Measurements from ENCODE around the gene TRIM63. TPM values are rescaled to one million over a fixed set of nuclear protein-coding genes. Genes with fewer than 3 reads are reported as not detected.

TRIM63 gene
- total RNA-seq (2016; rRNA removed; fragmentation: Illumina TruSeq; extraction: Trizol) (not detected in 2 replicates), polyA plus RNA-seq (2011; rRNA removed) (not detected in 2 replicates), polyA minus RNA-seq (2011; rRNA and poly(A)+ RNA removed; ENCODE audit: low replicate concordance) (not detected in 2 replicates), Bru-seq, nascent RNA (not detected), BruChase-seq, experiment 1, labeled RNA remaining after a 6-hour chase (not detected), BruChase-seq, experiment 2, labeled RNA remaining after a 2-hour chase (not detected)
- not detected in 2 replicates for total RNA-seq (2016; cell fraction: cytosol; rRNA removed; fragmentation: Illumina TruSeq; extraction: Trizol; ENCODE audit: low read depth)
- not detected in 2 replicates for total RNA-seq (2016; cell fraction: insoluble cytoplasmic fraction; rRNA removed; fragmentation: Illumina TruSeq; extraction: Trizol)
- not detected in 2 replicates for total RNA-seq (2016; cell fraction: membrane; rRNA removed; fragmentation: Illumina TruSeq; extraction: Trizol)
- not detected in 2 replicates for total RNA-seq (2016; cell fraction: nucleus; rRNA removed; fragmentation: Illumina TruSeq; extraction: Trizol)
- polyA plus RNA-seq (2011; cell fraction: cytosol; rRNA removed) = not detected in 2 replicates
- not detected in 2 replicates for polyA plus RNA-seq (2011; cell fraction: nucleus; rRNA removed)
- polyA plus RNA-seq (2012) = not detected in 2 replicates
- polyA plus RNA-seq (2016; cell fraction: cytosol; fragmentation: Illumina TruSeq; extraction: Trizol; ENCODE audit: low read depth) = not detected in 2 replicates
- polyA plus RNA-seq (2016; cell fraction: insoluble cytoplasmic fraction; fragmentation: Illumina TruSeq; extraction: Trizol; ENCODE audit: low read depth) = not detected in 2 replicates
- polyA plus RNA-seq (2016; cell fraction: membrane; fragmentation: Illumina TruSeq; extraction: Trizol; ENCODE audit: low read depth) = not detected in 2 replicates
- polyA plus RNA-seq (2016; cell fraction: nucleus; fragmentation: Illumina TruSeq; extraction: Trizol; ENCODE audit: insufficient read depth, low read depth) = not detected in 2 replicates
- not detected in 2 replicates for polyA minus RNA-seq (2011; cell fraction: cytosol; rRNA and poly(A)+ RNA removed)
- polyA minus RNA-seq (2011; cell fraction: nucleus; rRNA and poly(A)+ RNA removed) = not detected in 2 replicates
- long read RNA-seq, experiment 1 = 0 reads
- long read RNA-seq, experiment 2 = 0 reads

DNA sequence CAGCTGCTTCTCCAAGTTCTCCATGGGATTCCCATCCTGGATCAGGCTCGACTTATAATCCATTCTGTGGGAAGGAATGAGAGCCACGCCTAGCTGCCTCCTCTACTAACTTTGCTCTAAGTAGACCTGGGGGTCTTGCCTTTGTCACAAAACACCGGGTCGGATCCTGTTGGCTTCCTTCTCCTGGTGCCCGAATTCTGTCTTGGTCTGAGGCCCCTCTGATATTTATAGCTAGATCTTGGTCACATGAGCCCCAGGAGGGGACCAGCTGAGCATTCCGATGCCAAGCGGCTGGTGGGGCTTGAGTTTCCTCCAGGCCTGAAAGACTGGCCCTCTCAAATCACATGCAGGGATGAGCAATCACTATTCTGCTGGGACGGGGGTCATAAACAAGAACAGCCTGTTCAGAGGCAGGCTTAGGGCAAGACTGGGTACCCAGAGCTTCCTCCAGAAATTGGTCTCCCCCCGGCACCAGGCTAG, at the start of gene TRIM63:
TSS of gene TRIM63 (minus strand) at position 199 of the 480 bp plus-strand sequence. CDS start at position 63, 136 bp downstream.
- no peak within 1 kb of the TSS for H2AFZ ChIP-seq (ENCODE audit: low read length)

DNA sequence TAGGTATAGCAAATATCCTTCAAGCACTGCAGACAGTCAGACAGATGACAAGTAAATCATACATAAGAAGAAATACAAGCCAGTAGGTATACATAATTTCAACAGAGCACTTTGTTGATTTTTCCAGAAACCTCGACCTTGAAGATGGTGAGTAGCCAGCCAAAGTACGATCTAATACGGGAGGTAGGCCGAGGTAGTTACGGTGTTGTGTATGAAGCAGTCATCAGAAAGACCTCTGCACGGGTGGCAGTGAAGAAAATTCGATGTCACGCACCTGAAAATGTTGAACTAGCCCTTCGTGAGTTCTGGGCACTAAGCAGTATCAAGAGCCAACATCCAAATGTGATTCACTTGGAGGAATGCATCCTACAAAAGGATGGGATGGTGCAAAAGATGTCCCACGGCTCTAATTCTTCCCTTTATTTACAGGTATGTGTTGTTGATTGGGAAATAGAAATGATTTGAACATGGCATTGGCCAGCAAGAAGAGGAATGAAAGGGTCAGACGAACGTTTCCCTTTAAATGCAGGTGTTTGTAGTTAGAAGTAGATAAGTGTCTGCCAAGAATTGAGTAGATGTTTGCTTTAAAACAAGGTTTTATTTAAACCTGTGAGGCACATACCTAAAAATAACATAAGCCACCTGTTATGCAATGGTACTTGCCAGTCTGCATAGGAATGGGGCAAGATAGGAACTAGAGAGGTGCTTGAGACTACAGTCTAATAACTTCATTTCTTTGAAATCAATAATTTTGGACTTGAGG, 46.9 kb upstream of the TRIM63 start:
- in situ Hi-C loops (cut with HindIII; ENCODE audit: extremely low pct_ligation_motif_present, low pct_unique_long_range_greater_than_20kb) = no loop called here
- WGBS (ENCODE audit: low lambda C conversion rate) = 91% methylated on average over 12 of the region's 12 CpGs

More for the DNA sequence above, at the start of gene TRIM63:
- DNase-seq (ENCODE audit: low spot score) (no peak), FAIRE-seq (no peak), ATAC-seq (no peak)
- peaks cover 7% of the 10 kb centered on the region; the same call in 1 of the 2 replicates for H3K4me1 ChIP-seq (ENCODE audit: insufficient read depth, low read length)
- no peaks in the 10 kb centered on the region for H3K9me3 ChIP-seq (ENCODE audit: low read length)
- H3K4me2 ChIP-seq (ENCODE audit: low read depth, low read length) = no peak within 1 kb of the TSS
- no peak within 1 kb of the TSS for H3K27ac ChIP-seq (ENCODE audit: extremely low read length, insufficient read depth, low read length)
- H3K36me3 ChIP-seq (replicated peaks in 1 of 2; ENCODE audit: control insufficient read depth in 1 of 2, insufficient read depth in 2 of 2, low read length in 2 of 2) = no peaks in the 10 kb centered on the region
- 12% methylated on average over 6 of the region's 9 CpGs for WGBS (ENCODE audit: low lambda C conversion rate)
- POLR2A ChIA-PET = no interaction called here
- intact Hi-C loops (cut with micrococcal nuclease; ENCODE audit: unreplicated experiment) = no loop called here
- in situ Hi-C loops (cut with HindIII; ENCODE audit: extremely low pct_ligation_motif_present, low pct_unique_long_range_greater_than_20kb) = no loop called here
- H3K4me3 ChIP-seq (replicated peaks in 1 of 3; ENCODE audit: insufficient read depth in 1 of 3, low read depth in 2 of 3, low read length in 3 of 3) = no peak within 1 kb of the TSS
- CTCF ChIA-PET (ENCODE audit: low intra/inter-chr PET ratio, low total read pairs) = no interaction called here
- H3K79me2 ChIP-seq (ENCODE audit: insufficient read depth, low read length) = no peaks in the 10 kb centered on the region
- H3K9ac ChIP-seq (ENCODE audit: insufficient read depth, low read depth, low read length) = no peak within 1 kb of the TSS
- H4K20me1 ChIP-seq (ENCODE audit: insufficient read depth, low read length) = no peaks in the 10 kb centered on the region
- no peak for TF ChIP-seq ZFP36 (IDR thresholded peaks at IDR 0.05; ENCODE audit: borderline replicate concordance, low read depth, low read length, partially characterized antibody)
- peaks cover 5 to 56% of the 10 kb centered on the region in 2 experiments; a peak in 4 of 5 replicates for H3K27me3 ChIP-seq (ENCODE audit: control insufficient read depth in 1 of 2, insufficient read depth in 2 of 2, low read length in 2 of 2)
- BruUV-seq (replicated peaks) = no TSS peak

More for the DNA sequence above, 46.9 kb upstream of the TRIM63 start:
- no peak overlapping the region for H2AFZ ChIP-seq (ENCODE audit: low read length)
- no peak overlapping the region for H3K9ac ChIP-seq (ENCODE audit: insufficient read depth, low read depth, low read length)
- ChIA-PET POLR2A (no interaction called here), CTCF (ENCODE audit: low intra/inter-chr PET ratio, low total read pairs) (no interaction called here)
- no peak overlapping the region for H3K27ac ChIP-seq (ENCODE audit: extremely low read length, insufficient read depth, low read length)
- DNase-seq (ENCODE audit: low spot score) (no peak), ATAC-seq (no peak), FAIRE-seq (no peak)
- no peaks in the 10 kb centered on the region for H3K9me3 ChIP-seq (ENCODE audit: low read length)
- H3K79me2 ChIP-seq (ENCODE audit: insufficient read depth, low read length) = peaks cover 7% of the 10 kb centered on the region
- no peak overlapping the region for H3K4me3 ChIP-seq (replicated peaks in 1 of 3; ENCODE audit: insufficient read depth in 1 of 3, low read depth in 2 of 3, low read length in 3 of 3)
- H3K36me3 ChIP-seq (replicated peaks in 1 of 2; ENCODE audit: control insufficient read depth in 1 of 2, insufficient read depth in 2 of 2, low read length in 2 of 2) = peaks cover 4 to 22% of the 10 kb centered on the region in 2 experiments; a peak in 3 of 5 replicates
- peaks cover 32% of the 10 kb centered on the region for H3K4me1 ChIP-seq (ENCODE audit: insufficient read depth, low read length)
- H3K27me3 ChIP-seq (ENCODE audit: control insufficient read depth in 1 of 2, insufficient read depth in 2 of 2, low read length in 2 of 2) = no peaks in the 10 kb centered on the region; a peak in 1 of 5 replicates
- TF ChIP-seq EZH2 (conservative IDR thresholded peaks at IDR 0.05; ENCODE audit: low read depth, low read length) (no peak), ZFP82 (CRISPR knock-in tag; IDR thresholded peaks at IDR 0.05; ENCODE audit: borderline replicate concordance) (no peak), YY1 (IDR thresholded peaks at IDR 0.05; ENCODE audit: insufficient read depth, insufficient replicate concordance, low read depth, low read length) (no peak), PHF5A (CRISPR knock-in tag; IDR thresholded peaks at IDR 0.05; ENCODE audit: low read depth, unreplicated experiment) (no peak), CBX2 (IDR thresholded peaks at IDR 0.05; ENCODE audit: low read depth, low read length) (no peak), CBX2 (CRISPR knock-in tag; IDR thresholded peaks at IDR 0.05; ENCODE audit: low read depth) (no peak), CBX5 (CRISPR knock-in tag; IDR thresholded peaks at IDR 0.05; ENCODE audit: borderline replicate concordance) (no peak), CREB1 (IDR thresholded peaks at IDR 0.05) (no peak), CREB1 (CRISPR knock-in tag; IDR thresholded peaks at IDR 0.05) (no peak), ZNF776 (CRISPR knock-in tag; IDR thresholded peaks at IDR 0.05) (no peak), SOX13 (IDR thresholded peaks at IDR 0.05) (no peak), SOX13 (CRISPR knock-in tag; conservative IDR thresholded peaks at IDR 0.05 in 1 of 2, IDR thresholded peaks at IDR 0.05 in 1 of 2) (no peak)
- intact Hi-C loops (cut with micrococcal nuclease; ENCODE audit: unreplicated experiment) = loop anchor here (5.0 kb wide), 2 partner anchors 48 to 77 kb away; no protein-coding TSS in a partner anchor
- BruUV-seq (replicated peaks) = no TSS peak
- H3K4me2 ChIP-seq (ENCODE audit: low read depth, low read length) = no peak overlapping the region
- H4K20me1 ChIP-seq (ENCODE audit: insufficient read depth, low read length) = no peaks in the 10 kb centered on the region
